OCI-LY3 (cell line): ENCODE measurements around the gene SLAMF7.

Experiments
- EZH2phosphoT487 ChIP-seq: fragments of 200-600 bp; shearing (Covaris generic); IDR thresholded peaks from 2 replicates; pipeline ENCODE4 v1.6.1; 2018; ENCODE audit warnings: antibody characterized with exemption, mixed run types, low read depth
- TF ChIP-seq, protein P1 (sequence below): fragments of 200-600, 300-600 bp; sonication (generic); IDR thresholded peaks from 2 replicates; pipeline ENCODE4 v1.5.1; 2014; ENCODE audit warnings: antibody characterized with exemption, low read length, low read depth

DNA sequence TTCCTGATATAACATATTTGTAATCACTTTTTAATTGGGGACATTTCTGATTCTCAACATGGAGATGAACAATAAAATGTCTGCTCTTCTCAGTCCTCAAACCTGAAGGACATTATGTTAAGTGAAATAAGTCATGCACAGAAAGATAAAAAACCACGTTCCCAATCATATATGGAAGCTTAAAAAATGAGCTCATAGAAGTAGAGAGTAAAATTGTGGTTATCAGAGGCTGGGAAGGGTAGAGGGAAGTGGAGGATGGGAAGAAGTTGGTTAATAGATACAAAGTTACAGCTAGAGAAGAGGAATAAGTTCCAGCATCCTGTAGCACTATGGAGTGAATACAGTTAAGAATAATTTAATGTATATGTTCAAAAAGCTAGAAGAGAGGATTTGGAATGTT is 25.9 kb upstream of the SLAMF7 start:
- TF ChIP-seq, protein P1, sequence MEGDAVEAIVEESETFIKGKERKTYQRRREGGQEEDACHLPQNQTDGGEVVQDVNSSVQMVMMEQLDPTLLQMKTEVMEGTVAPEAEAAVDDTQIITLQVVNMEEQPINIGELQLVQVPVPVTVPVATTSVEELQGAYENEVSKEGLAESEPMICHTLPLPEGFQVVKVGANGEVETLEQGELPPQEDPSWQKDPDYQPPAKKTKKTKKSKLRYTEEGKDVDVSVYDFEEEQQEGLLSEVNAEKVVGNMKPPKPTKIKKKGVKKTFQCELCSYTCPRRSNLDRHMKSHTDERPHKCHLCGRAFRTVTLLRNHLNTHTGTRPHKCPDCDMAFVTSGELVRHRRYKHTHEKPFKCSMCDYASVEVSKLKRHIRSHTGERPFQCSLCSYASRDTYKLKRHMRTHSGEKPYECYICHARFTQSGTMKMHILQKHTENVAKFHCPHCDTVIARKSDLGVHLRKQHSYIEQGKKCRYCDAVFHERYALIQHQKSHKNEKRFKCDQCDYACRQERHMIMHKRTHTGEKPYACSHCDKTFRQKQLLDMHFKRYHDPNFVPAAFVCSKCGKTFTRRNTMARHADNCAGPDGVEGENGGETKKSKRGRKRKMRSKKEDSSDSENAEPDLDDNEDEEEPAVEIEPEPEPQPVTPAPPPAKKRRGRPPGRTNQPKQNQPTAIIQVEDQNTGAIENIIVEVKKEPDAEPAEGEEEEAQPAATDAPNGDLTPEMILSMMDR, result no peak
- no peak for TF ChIP-seq EZH2phosphoT487
